ENCODE results near the gene CACNA1B. TPM values are rescaled to one million over a fixed set of nuclear protein-coding genes. Genes with fewer than 3 reads are reported as not detected.

Gene CACNA1B
- total RNA-seq, 1 experiment from 2014 or later: not detected

- CTCF ChIA-PET: no interaction called here
- Mint-ChIP-seq H3K27ac (ENCODE audit: unreplicated experiment) (no peak overlapping the region), H3K4me3 (ENCODE audit: low read depth, unreplicated experiment) (no peak overlapping the region), H3K27me3 (ENCODE audit: unreplicated experiment) (peaks cover 48% of the 10 kb centered on the region), H3K9me3 (ENCODE audit: low read depth, unreplicated experiment) (peaks cover 2% of the 10 kb centered on the region), H3K4me1 (ENCODE audit: low read depth, unreplicated experiment) (no peaks in the 10 kb centered on the region), H3K36me3 (ENCODE audit: insufficient read depth, unreplicated experiment) (no peaks in the 10 kb centered on the region)
- no peak for TF ChIP-seq CTCF (IDR thresholded peaks at IDR 0.05; ENCODE audit: unreplicated experiment)
- no peak for DNase-seq
- intact Hi-C loops (cut with micrococcal nuclease; ENCODE audit: unreplicated experiment): no loop called here
- no TSS peak for BruUV-seq (replicated peaks)
These were observed 23.2 kb downstream of the CACNA1B start for GRCh38 chr9:137900584-137901310.

- BruUV-seq (replicated peaks): no TSS peak
- peaks cover 2% of the 10 kb centered on the region for H3K9me3 Mint-ChIP-seq (ENCODE audit: low read depth, unreplicated experiment)
- no peak overlapping the region for H3K27ac Mint-ChIP-seq (ENCODE audit: unreplicated experiment)
- intact Hi-C loops (cut with micrococcal nuclease; ENCODE audit: unreplicated experiment): no loop called here
- H3K36me3 Mint-ChIP-seq (ENCODE audit: insufficient read depth, unreplicated experiment): no peaks in the 10 kb centered on the region
- no peak for TF ChIP-seq CTCF (IDR thresholded peaks at IDR 0.05; ENCODE audit: unreplicated experiment)
- CTCF ChIA-PET: no interaction called here
- no peaks in the 10 kb centered on the region for H3K4me1 Mint-ChIP-seq (ENCODE audit: low read depth, unreplicated experiment)
- peaks cover 49% of the 10 kb centered on the region for H3K27me3 Mint-ChIP-seq (ENCODE audit: unreplicated experiment)
- DNase-seq: no peak
- no peak overlapping the region for H3K4me3 Mint-ChIP-seq (ENCODE audit: low read depth, unreplicated experiment)
These were observed 25.1 kb downstream of the CACNA1B start for GRCh38 chr9:137902646-137903045.

GRCh38 chr9:137905740-137906139, 28.2 kb downstream of the CACNA1B start:
- intact Hi-C loops (cut with micrococcal nuclease; ENCODE audit: unreplicated experiment): no loop called here
- Mint-ChIP-seq H3K27me3 (ENCODE audit: unreplicated experiment) (peaks cover 39% of the 10 kb centered on the region), H3K4me1 (ENCODE audit: low read depth, unreplicated experiment) (no peaks in the 10 kb centered on the region), H3K27ac (ENCODE audit: unreplicated experiment) (no peak overlapping the region), H3K9me3 (ENCODE audit: low read depth, unreplicated experiment) (no peaks in the 10 kb centered on the region), H3K36me3 (ENCODE audit: insufficient read depth, unreplicated experiment) (no peaks in the 10 kb centered on the region), H3K4me3 (ENCODE audit: low read depth, unreplicated experiment) (no peak overlapping the region)
- CTCF ChIA-PET: no interaction called here
- no TSS peak for BruUV-seq (replicated peaks)
- TF ChIP-seq CTCF (IDR thresholded peaks at IDR 0.05; ENCODE audit: unreplicated experiment): no peak
- no peak for DNase-seq

- CTCF ChIA-PET: no interaction called here
- Mint-ChIP-seq H3K9me3 (ENCODE audit: low read depth, unreplicated experiment) (no peaks in the 10 kb centered on the region), H3K27ac (ENCODE audit: unreplicated experiment) (no peak overlapping the region), H3K27me3 (ENCODE audit: unreplicated experiment) (peaks cover 51% of the 10 kb centered on the region), H3K4me3 (ENCODE audit: low read depth, unreplicated experiment) (no peak overlapping the region), H3K36me3 (ENCODE audit: insufficient read depth, unreplicated experiment) (no peaks in the 10 kb centered on the region), H3K4me1 (ENCODE audit: low read depth, unreplicated experiment) (no peaks in the 10 kb centered on the region)
- no peak for TF ChIP-seq CTCF (IDR thresholded peaks at IDR 0.05; ENCODE audit: unreplicated experiment)
- no peak for DNase-seq
- BruUV-seq (replicated peaks): no TSS peak
- intact Hi-C loops (cut with micrococcal nuclease; ENCODE audit: unreplicated experiment): no loop called here
These were observed 30.2 kb downstream of the CACNA1B start for GRCh38 chr9:137907776-137908175.
